HCT116 (cell line): ENCODE results near the gene DDA1.

Experiments
- CTCF ChIP-seq, 3 experiments: fragments of 200-600 bp in 1 of 3; sonication (generic) in 1 of 3; IDR thresholded peaks in 2 of 3; conservative IDR thresholded peaks in 1 of 3; 2 replicates each; pipeline ENCODE4 v1.5.1; 2012 to 2017; ENCODE audit warnings: low read depth in 2 of 3, low read length in 2 of 3, antibody characterized with exemption in 1 of 3, borderline replicate concordance in 1 of 3, control low read depth in 1 of 3, mild to moderate bottlenecking in 1 of 3, mixed read lengths in 1 of 3, mixed run types in 1 of 3, moderate library complexity in 1 of 3; ENCODE audit not compliant: insufficient read depth in 1 of 3
- MAX ChIP-seq: IDR thresholded peaks from 2 replicates; pipeline ENCODE4 v1.6.1; 2012
- POLR2A ChIP-seq: IDR thresholded peaks from 2 replicates; pipeline ENCODE4 v1.7.0; 2011; ENCODE audit warnings: borderline replicate concordance; ENCODE audit not compliant: insufficient read depth, insufficient read length; ENCODE audit errors: extremely low read depth
- POLR2AphosphoS5 ChIP-seq: IDR thresholded peaks from 2 replicates; pipeline ENCODE4 v1.6.1; 2011; ENCODE audit warnings: mild to moderate bottlenecking, low read depth, low read length, moderate library complexity

- TF ChIP-seq CTCF (IDR thresholded peaks at IDR 0.05 in 2 of 3, conservative IDR thresholded peaks at IDR 0.05 in 1 of 3; ENCODE audit: borderline replicate concordance in 1 of 3, insufficient read depth in 1 of 3, low read depth in 2 of 3, low read length in 2 of 3) (no peak), MAX (no peak), POLR2A (no peak), POLR2AphosphoS5 (no peak)
Observed at GRCh38 chr19:17338433-17339078, 29.2 kb downstream of the DDA1 start.
